ENCODE results near the gene MACROD2.

Gene MACROD2

GRCh38 chr20:15642676-15643075 is 1647.4 kb downstream of the MACROD2 start:
- no peaks in the 10 kb centered on the region for H3K9me3 ChIP-seq (ENCODE audit: control insufficient read depth in 1 of 2, low read length in 2 of 2)
- H3K4me3 ChIP-seq (ENCODE audit: low read depth in 1 of 2, low read length in 2 of 2), result no peak overlapping the region
- peaks cover 0 to 8% of the 10 kb centered on the region in 2 donors for H3K4me1 ChIP-seq (ENCODE audit: control insufficient read depth in 1 of 2, insufficient read depth in 2 of 2, low read length in 2 of 2)

DNA sequence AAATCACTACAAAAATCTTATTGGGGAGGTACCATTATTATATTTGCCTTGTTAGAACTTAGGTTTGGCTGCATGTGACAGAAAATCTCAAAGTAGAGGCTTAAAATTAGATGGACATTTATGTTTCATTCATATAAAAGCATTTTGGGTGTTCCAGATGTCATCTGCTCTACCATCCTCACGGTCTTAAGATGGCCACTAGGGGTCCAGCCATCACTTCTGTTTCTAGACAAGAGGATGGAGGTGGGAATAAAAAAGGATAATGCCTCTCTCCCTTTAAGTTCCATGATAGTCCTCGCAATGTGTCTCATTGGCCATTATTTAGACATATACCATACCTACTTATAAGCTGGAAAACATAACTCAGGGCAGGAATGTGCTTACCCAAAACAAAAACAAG is 1648.4 kb downstream of the MACROD2 start:
- Histone ChIP-seq H3K36me3 (ENCODE audit: control insufficient read depth in 1 of 2, insufficient read depth in 2 of 2, low read length in 2 of 2) (no peaks in the 10 kb centered on the region), H3K9me3 (ENCODE audit: control insufficient read depth in 1 of 2, low read length in 2 of 2) (no peaks in the 10 kb centered on the region), H3K4me1 (ENCODE audit: control insufficient read depth in 1 of 2, insufficient read depth in 2 of 2, low read length in 2 of 2) (no peaks in the 10 kb centered on the region), H3K27ac (ENCODE audit: low read length) (no peak overlapping the region), H3K27me3 (ENCODE audit: low read depth, low read length) (no peaks in the 10 kb centered on the region), H3K4me3 (ENCODE audit: low read depth in 1 of 2, low read length in 2 of 2) (no peak overlapping the region)

More at GRCh38 chr20:15642676-15643075, 1647.4 kb downstream of the MACROD2 start:
- Histone ChIP-seq H3K27ac (ENCODE audit: low read length) (no peak overlapping the region), H3K36me3 (ENCODE audit: control insufficient read depth in 1 of 2, insufficient read depth in 2 of 2, low read length in 2 of 2) (no peaks in the 10 kb centered on the region), H3K27me3 (ENCODE audit: low read depth, low read length) (no peaks in the 10 kb centered on the region)

DNA sequence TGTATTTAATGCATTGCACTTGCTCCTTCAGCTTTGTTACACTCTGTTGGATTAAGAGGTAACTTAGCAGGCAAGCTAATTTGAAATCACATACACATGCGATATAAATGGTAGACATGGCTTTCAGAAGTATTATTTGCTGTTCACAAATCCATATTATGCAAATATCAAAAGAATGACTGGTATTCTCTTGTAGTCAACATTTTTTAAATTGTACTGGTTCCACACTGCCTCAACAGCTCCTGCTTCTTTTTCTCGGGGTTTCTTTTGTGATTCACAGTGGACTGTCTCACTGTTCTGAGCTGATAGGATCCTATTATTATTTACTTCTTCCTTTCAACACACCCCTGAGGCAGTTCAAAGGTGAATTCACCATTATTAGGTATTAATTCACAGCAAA is 1650.5 kb downstream of the MACROD2 start:
- no peak overlapping the region for H3K4me3 ChIP-seq (ENCODE audit: low read depth in 1 of 2, low read length in 2 of 2)
- H3K27me3 ChIP-seq (ENCODE audit: low read depth, low read length), result no peaks in the 10 kb centered on the region
- no peak overlapping the region for H3K27ac ChIP-seq (ENCODE audit: low read length)
- H3K4me1 ChIP-seq (ENCODE audit: control insufficient read depth in 1 of 2, insufficient read depth in 2 of 2, low read length in 2 of 2), result peaks cover 0 to 5% of the 10 kb centered on the region in 2 donors
- no peaks in the 10 kb centered on the region for H3K9me3 ChIP-seq (ENCODE audit: control insufficient read depth in 1 of 2, low read length in 2 of 2)
- H3K36me3 ChIP-seq (ENCODE audit: control insufficient read depth in 1 of 2, insufficient read depth in 2 of 2, low read length in 2 of 2), result no peaks in the 10 kb centered on the region

DNA sequence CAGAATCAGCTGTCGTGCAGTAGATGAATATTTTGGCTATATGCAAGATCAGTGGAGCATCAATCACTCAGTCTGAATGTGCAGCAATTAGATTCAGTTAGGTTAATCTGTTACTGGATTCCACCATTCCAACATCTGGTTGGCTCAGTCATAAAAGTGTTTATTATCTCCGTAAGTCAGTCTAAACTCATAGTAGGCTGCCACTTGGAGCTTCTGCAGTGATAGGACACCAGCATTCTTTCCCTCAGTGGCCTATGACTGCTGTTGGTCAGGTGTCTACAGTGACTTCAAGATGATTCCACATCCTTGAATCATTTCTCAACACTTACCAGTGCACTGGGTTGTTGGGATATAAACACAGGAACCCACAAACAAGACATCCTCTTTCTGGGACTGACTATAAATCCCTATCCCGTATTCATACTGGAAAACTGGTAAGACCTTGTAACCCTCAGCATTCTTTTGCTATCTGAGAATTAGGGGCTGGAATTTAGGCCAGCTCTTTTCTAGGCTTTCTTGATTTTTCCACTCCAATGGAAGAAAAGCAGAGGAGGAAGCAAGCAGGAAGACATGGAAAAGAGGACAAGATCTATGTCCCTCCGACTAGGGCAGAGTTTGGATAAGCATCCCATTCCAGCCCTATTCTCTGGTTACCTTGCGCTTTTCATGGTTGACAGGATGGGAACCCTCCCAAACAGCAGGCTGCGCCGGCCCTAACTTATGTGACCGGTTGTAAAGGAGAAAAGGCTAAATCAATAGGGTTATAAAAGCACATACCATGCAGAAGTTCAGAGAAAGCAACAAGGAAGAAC is 1658.3 kb downstream of the MACROD2 start:
- Histone ChIP-seq H3K36me3 (ENCODE audit: control insufficient read depth in 1 of 2, insufficient read depth in 2 of 2, low read length in 2 of 2) (no peaks in the 10 kb centered on the region), H3K4me1 (ENCODE audit: control insufficient read depth in 1 of 2, insufficient read depth in 2 of 2, low read length in 2 of 2) (peaks cover 0 to 12% of the 10 kb centered on the region in 2 donors), H3K27me3 (ENCODE audit: low read depth, low read length) (no peaks in the 10 kb centered on the region), H3K9me3 (ENCODE audit: control insufficient read depth in 1 of 2, low read length in 2 of 2) (no peaks in the 10 kb centered on the region), H3K4me3 (ENCODE audit: low read depth in 1 of 2, low read length in 2 of 2) (no peak overlapping the region), H3K27ac (ENCODE audit: low read length) (no peak overlapping the region)

- no peaks in the 10 kb centered on the region for H3K27me3 ChIP-seq (ENCODE audit: low read depth, low read length)
- H3K36me3 ChIP-seq (ENCODE audit: control insufficient read depth in 1 of 2, insufficient read depth in 2 of 2, low read length in 2 of 2), result no peaks in the 10 kb centered on the region
- peaks cover 0 to 12% of the 10 kb centered on the region in 2 donors for H3K4me1 ChIP-seq (ENCODE audit: control insufficient read depth in 1 of 2, insufficient read depth in 2 of 2, low read length in 2 of 2)
- H3K27ac ChIP-seq (ENCODE audit: low read length), result no peak overlapping the region
- H3K9me3 ChIP-seq (ENCODE audit: control insufficient read depth in 1 of 2, low read length in 2 of 2), result no peaks in the 10 kb centered on the region
- H3K4me3 ChIP-seq (ENCODE audit: low read depth in 1 of 2, low read length in 2 of 2), result no peak overlapping the region
These were observed 1658.9 kb downstream of the MACROD2 start for GRCh38 chr20:15654208-15654649.

DNA sequence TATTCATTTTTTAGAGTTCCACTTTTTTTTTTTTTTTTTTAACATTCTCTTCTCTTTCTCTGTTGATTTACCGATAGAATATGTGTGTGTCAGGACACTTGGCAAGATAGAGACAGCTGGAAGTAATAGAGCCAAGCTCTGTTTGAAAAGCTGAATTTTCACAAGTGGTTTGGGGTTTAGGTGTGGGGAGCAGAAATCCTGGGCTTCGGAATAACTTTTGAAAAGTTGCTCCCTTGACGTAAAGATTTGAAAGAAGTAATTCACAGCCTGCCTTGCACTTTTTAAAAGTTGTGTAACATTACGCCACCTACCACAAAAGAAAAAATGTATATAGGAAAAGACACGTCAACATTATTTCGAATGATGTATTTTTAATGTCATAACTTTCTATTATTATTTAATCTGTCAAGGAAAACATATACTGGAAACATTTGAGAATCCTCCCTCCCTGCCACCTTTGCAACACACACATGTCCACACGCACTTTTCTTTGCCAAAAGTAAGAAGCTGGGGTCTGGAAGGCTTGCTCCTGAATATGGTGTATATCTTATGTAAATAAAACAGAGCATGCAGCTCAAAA is 1660.1 kb downstream of the MACROD2 start:
- no peaks in the 10 kb centered on the region for H3K9me3 ChIP-seq (ENCODE audit: control insufficient read depth in 1 of 2, low read length in 2 of 2)
- no peak overlapping the region for H3K4me3 ChIP-seq (ENCODE audit: low read depth in 1 of 2, low read length in 2 of 2)
- H3K27ac ChIP-seq (ENCODE audit: low read length), result no peak overlapping the region
- peaks cover 0 to 6% of the 10 kb centered on the region in 2 donors for H3K4me1 ChIP-seq (ENCODE audit: control insufficient read depth in 1 of 2, insufficient read depth in 2 of 2, low read length in 2 of 2)
- H3K27me3 ChIP-seq (ENCODE audit: low read depth, low read length), result no peaks in the 10 kb centered on the region
- no peaks in the 10 kb centered on the region for H3K36me3 ChIP-seq (ENCODE audit: control insufficient read depth in 1 of 2, insufficient read depth in 2 of 2, low read length in 2 of 2)

GRCh38 chr20:15656124-15656523 is 1660.8 kb downstream of the MACROD2 start:
- Histone ChIP-seq H3K4me1 (ENCODE audit: control insufficient read depth in 1 of 2, insufficient read depth in 2 of 2, low read length in 2 of 2) (peaks cover 0 to 6% of the 10 kb centered on the region in 2 donors), H3K27ac (ENCODE audit: low read length) (no peak overlapping the region), H3K9me3 (ENCODE audit: control insufficient read depth in 1 of 2, low read length in 2 of 2) (no peaks in the 10 kb centered on the region), H3K27me3 (ENCODE audit: low read depth, low read length) (no peaks in the 10 kb centered on the region), H3K36me3 (ENCODE audit: control insufficient read depth in 1 of 2, insufficient read depth in 2 of 2, low read length in 2 of 2) (no peaks in the 10 kb centered on the region), H3K4me3 (ENCODE audit: low read depth in 1 of 2, low read length in 2 of 2) (no peak overlapping the region)

- H3K27ac ChIP-seq (ENCODE audit: low read length), result no peak overlapping the region
- peaks cover 0 to 6% of the 10 kb centered on the region in 2 donors for H3K4me1 ChIP-seq (ENCODE audit: control insufficient read depth in 1 of 2, insufficient read depth in 2 of 2, low read length in 2 of 2)
- H3K9me3 ChIP-seq (ENCODE audit: control insufficient read depth in 1 of 2, low read length in 2 of 2), result no peaks in the 10 kb centered on the region
- H3K36me3 ChIP-seq (ENCODE audit: control insufficient read depth in 1 of 2, insufficient read depth in 2 of 2, low read length in 2 of 2), result no peaks in the 10 kb centered on the region
- no peak overlapping the region for H3K4me3 ChIP-seq (ENCODE audit: low read depth in 1 of 2, low read length in 2 of 2)
- H3K27me3 ChIP-seq (ENCODE audit: low read depth, low read length), result no peaks in the 10 kb centered on the region
These were observed 1663.0 kb downstream of the MACROD2 start for GRCh38 chr20:15658295-15658694.

GRCh38 chr20:15673206-15673605 is 1677.9 kb downstream of the MACROD2 start:
- Histone ChIP-seq H3K9me3 (ENCODE audit: control insufficient read depth in 1 of 2, low read length in 2 of 2) (no peaks in the 10 kb centered on the region), H3K27me3 (ENCODE audit: low read depth, low read length) (no peaks in the 10 kb centered on the region), H3K36me3 (ENCODE audit: control insufficient read depth in 1 of 2, insufficient read depth in 2 of 2, low read length in 2 of 2) (no peaks in the 10 kb centered on the region), H3K4me3 (ENCODE audit: low read depth in 1 of 2, low read length in 2 of 2) (no peak overlapping the region), H3K4me1 (ENCODE audit: control insufficient read depth in 1 of 2, insufficient read depth in 2 of 2, low read length in 2 of 2) (no peaks in the 10 kb centered on the region), H3K27ac (ENCODE audit: low read length) (no peak overlapping the region)

DNA sequence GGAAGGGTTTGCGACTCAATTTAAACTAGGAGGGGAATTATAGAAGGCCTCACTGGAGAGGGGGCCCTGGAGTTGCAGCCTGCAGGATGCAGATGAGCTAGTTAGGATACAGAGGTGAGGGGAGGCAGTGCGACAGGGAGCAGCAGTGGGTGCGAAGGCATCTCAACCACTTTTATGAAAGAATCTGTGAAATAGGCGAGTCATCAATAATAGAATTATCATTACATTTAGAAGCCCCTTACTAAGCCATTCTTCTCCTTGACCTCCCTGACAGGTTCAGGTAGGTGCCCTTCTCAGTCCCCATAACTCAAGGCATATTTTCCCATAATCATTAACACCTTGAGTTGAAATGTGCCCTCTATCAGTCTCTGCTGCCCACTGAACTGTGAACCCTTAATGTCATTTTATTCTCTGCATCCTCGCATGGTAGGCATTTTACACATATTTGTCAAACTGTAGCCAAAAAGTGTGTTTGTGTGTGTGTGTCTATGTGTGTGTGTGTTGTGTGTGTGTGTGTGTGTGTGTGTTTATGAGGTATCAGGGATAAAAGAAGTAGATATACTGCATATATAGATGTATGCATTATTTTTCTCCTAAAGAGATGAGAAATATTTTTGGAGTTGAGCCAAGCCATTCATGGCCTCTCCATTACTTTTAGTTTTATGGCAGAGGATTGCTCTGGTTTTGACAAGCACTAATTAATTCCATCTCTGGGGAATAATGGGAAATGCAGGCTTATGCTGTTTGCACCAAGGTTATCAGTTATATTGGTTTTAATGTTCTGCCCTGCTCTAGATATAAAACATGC is 1679.1 kb downstream of the MACROD2 start:
- no peaks in the 10 kb centered on the region for H3K27me3 ChIP-seq (ENCODE audit: low read depth, low read length)
- H3K27ac ChIP-seq (ENCODE audit: low read length), result no peak overlapping the region
- no peak overlapping the region for H3K4me3 ChIP-seq (ENCODE audit: low read depth in 1 of 2, low read length in 2 of 2)
- H3K4me1 ChIP-seq (ENCODE audit: control insufficient read depth in 1 of 2, insufficient read depth in 2 of 2, low read length in 2 of 2), result no peaks in the 10 kb centered on the region
- H3K9me3 ChIP-seq (ENCODE audit: control insufficient read depth in 1 of 2, low read length in 2 of 2), result no peaks in the 10 kb centered on the region
- H3K36me3 ChIP-seq (ENCODE audit: control insufficient read depth in 1 of 2, insufficient read depth in 2 of 2, low read length in 2 of 2), result no peaks in the 10 kb centered on the region

DNA sequence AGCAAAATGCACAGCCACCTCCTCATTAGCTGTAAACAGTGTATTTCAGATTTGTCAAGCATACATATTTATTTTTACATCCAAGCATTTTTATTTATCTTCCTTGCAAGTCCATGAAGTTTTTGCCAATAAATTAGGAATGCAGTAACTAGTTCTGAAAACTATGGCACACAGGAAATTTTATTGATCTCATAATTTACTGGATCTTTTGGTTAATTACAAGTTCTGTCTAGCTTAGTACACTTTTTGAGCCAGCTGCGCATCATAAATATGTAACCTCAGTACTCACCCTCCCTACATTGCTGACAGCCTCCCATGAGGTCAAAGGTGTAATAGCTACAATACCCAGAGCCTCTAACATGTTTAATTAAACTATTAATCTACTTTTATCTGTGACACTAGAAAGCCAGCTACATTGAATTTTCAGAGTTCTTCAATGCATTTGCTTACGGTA is 1679.8 kb downstream of the MACROD2 start:
- H3K27me3 ChIP-seq (ENCODE audit: low read depth, low read length), result no peaks in the 10 kb centered on the region
- no peaks in the 10 kb centered on the region for H3K4me1 ChIP-seq (ENCODE audit: control insufficient read depth in 1 of 2, insufficient read depth in 2 of 2, low read length in 2 of 2)
- H3K36me3 ChIP-seq (ENCODE audit: control insufficient read depth in 1 of 2, insufficient read depth in 2 of 2, low read length in 2 of 2), result no peaks in the 10 kb centered on the region
- H3K27ac ChIP-seq (ENCODE audit: low read length), result no peak overlapping the region
- no peak overlapping the region for H3K4me3 ChIP-seq (ENCODE audit: low read depth in 1 of 2, low read length in 2 of 2)
- no peaks in the 10 kb centered on the region for H3K9me3 ChIP-seq (ENCODE audit: control insufficient read depth in 1 of 2, low read length in 2 of 2)

Data from muscle layer of duodenum (tissue), 2 donors.